AG04449 (cell line): ENCODE results near the gene SLIT3.
A peak's percentile ranks its signal among the peaks of the same experiment; 100 is the strongest.

ENCODE experiments used
- CTCF ChIA-PET: fragments of 350-600 bp; formaldehyde crosslinking; extraction: SDS; loops from one replicate; lab custom pipeline; 2021; ENCODE audit warnings: antibody characterized with exemption; lab: Yijun Ruan, JAX
- POLR2A ChIA-PET: fragments of 400-600, 350-600 bp; formaldehyde crosslinking; extraction: SDS; loops from one replicate; lab custom pipeline; 2020; ENCODE audit warnings: antibody characterized with exemption, inconsistent platforms; lab: Yijun Ruan, JAX
- DNase-seq: peaks from one replicate; pipeline ENCODE4 v3.0.0-alpha.2; 2010; ENCODE audit warnings: low read depth, low spot score
- H3K4me3 ChIP-seq: 2 replicates; pipeline ENCODE4 v1.5.1; 2011; ENCODE audit warnings: low read depth, mild to moderate bottlenecking, control low read depth, low read length
- TF ChIP-seq, protein P1 (sequence below): IDR thresholded peaks from one replicate; pipeline ENCODE4 v1.5.1; 2011; ENCODE audit warnings: mild to moderate bottlenecking, moderate library complexity, low read length, control low read depth, inconsistent platforms; ENCODE audit not compliant: insufficient read depth; ENCODE audit errors: missing control alignments

SLIT3 gene

DNA sequence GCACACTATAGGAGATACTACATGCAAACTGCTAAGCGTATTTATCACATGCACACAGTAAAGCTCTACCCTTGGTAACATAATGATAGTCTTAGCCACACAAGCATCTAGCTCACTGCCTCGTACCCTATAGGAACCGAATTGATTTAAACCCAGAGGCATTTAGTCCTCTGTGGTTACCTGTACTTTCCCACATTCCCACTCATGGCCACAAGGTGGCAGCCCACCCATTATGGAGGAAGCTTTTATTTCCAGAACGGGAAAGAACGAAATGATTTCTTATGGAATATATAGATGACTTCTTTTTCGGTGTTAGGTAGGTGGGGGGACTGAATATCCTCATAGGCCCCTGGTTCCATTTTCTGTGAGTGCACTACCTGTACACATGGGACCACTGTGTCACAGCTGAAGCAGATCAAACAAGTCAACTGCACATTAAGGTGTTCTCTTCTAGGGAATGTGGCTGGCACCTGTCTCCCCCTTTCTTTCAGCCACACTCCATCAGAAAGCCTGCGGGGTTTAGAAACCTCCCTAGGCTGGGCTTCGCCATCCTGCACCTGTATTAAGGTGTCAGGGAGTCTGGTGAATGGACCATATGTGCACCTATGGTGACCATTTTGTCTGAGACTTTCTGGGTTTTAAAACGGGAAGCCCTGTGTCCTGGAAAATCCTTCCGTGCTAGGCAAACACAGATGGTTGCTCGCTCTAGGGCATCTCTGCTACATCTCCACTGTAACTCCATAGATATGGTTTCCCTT, 313.2 kb downstream of the SLIT3 start:
- no peak for DNase-seq
- ChIA-PET CTCF (interaction anchor here (0.6 to 6.4 kb wide), 75 partner anchors 9 to 1229 kb away, joined by 3 to 129 read pairs (median 4); partner anchors contain the start of gene SLIT3), POLR2A (no interaction called here)
- TF ChIP-seq, protein P1, sequence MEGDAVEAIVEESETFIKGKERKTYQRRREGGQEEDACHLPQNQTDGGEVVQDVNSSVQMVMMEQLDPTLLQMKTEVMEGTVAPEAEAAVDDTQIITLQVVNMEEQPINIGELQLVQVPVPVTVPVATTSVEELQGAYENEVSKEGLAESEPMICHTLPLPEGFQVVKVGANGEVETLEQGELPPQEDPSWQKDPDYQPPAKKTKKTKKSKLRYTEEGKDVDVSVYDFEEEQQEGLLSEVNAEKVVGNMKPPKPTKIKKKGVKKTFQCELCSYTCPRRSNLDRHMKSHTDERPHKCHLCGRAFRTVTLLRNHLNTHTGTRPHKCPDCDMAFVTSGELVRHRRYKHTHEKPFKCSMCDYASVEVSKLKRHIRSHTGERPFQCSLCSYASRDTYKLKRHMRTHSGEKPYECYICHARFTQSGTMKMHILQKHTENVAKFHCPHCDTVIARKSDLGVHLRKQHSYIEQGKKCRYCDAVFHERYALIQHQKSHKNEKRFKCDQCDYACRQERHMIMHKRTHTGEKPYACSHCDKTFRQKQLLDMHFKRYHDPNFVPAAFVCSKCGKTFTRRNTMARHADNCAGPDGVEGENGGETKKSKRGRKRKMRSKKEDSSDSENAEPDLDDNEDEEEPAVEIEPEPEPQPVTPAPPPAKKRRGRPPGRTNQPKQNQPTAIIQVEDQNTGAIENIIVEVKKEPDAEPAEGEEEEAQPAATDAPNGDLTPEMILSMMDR = peak; percentile 73
- H3K4me3 ChIP-seq = no peak overlapping the region

DNA sequence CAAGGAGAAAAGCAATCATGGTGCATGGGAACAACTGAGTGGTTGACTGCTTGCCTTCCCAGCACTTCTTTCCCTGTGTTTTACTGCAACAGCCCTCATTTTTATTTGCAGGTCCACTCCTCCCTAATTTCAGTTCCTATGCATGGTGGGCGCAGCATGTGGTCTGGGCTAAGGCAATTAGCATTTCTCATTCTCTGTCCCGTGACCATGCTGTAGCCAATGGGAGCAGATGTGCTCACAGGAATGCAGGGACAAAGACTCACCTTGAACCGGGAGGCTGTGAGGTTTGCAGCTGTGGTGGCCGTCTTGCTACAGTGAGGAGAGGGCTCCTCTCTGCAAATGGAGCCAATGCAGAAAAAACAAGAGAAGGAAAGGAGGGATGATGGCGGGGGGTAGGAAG, 315.5 kb downstream of the SLIT3 start:
- TF ChIP-seq, protein P1 = no peak
- no peak for DNase-seq
- CTCF ChIA-PET = interaction anchor here (1.3 to 6.4 kb wide), 4 partner anchors 11 to 595 kb away, joined by 3 to 129 read pairs (median 72); partner anchors contain the start of gene SLIT3
- POLR2A ChIA-PET = no interaction called here
- H3K4me3 ChIP-seq = no peak overlapping the region

DNA sequence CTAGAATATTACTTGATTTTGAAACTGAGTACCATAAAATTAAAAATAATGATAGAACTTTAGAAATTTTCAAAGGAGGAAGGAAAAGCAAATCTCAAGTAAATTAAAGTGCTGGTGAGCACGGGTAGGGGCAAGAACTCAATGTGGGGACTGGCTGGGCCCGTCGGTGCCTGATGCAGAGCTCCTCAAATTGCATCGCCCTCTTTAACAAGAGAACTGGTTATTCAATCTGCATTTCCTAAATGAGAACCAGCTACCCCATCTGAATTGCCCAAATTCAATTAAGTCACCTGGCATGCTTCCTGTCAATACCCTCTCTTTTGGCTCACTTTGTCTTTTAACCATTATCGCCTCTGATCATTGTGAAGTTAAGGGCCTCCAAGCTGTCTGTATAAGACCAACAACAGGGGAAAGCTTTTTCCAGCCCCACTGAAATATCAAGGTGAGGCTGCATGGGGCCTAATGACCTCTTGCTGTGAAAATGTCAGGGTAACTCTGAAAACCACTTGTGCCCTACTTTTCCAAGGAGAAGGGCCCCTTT, 316.7 kb downstream of the SLIT3 start:
- ChIA-PET CTCF (interaction anchor here (0.6 to 2.3 kb wide), 3 partner anchors 273 to 597 kb away, joined by 3 to 8 read pairs (median 5); no protein-coding TSS in a partner anchor), POLR2A (no interaction called here)
- TF ChIP-seq, protein P1 = no peak
- H3K4me3 ChIP-seq = no peak overlapping the region
- DNase-seq = no peak

DNA sequence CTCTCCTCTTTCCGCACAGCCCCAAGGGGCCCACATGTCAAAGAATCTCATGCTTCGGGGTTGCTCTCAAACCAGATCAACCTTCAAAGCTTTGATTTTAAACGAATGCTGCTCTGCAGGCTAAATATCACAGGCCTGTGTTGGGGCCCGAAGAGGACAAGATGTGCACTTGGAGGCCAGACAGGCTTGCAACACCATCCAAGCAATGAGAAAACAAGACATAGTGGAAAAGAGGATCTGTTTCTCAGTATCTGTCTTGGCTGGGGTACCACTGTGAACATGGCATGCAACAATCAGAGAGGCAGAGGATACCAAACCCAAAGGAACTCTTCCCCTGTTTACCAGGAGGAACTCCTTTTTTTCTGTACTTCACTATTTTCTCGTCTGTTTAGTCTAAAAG, 321.8 kb downstream of the SLIT3 start:
- TF ChIP-seq, protein P1 = no peak
- ChIA-PET POLR2A (no interaction called here), CTCF (interaction anchor here (0.9 to 5.1 kb wide), 4 partner anchors 8 to 569 kb away, joined by 4 to 22 read pairs (median 13); partner anchors contain the start of gene SLIT3)
- no peak overlapping the region for H3K4me3 ChIP-seq
- DNase-seq = no peak

DNA sequence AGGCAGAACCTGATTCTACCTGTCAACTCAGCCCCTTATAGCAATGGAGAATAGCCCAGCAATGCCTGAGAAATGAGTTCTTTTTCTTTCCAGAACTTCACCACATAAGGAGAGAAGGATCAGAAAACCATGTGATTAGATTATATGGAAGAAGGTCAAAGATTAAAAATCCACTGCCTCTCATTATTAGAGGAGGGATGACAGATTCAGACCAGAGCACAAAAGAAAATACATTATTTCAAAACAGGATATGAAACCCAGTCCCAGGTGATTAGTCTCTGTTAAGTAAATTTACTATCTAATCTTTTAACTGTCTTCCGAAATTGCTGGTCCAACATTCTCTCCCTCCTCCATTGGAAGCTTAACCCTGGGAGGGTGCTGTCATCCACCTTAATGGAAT, 322.4 kb downstream of the SLIT3 start:
- TF ChIP-seq, protein P1 = no peak
- ChIA-PET POLR2A (no interaction called here), CTCF (interaction anchor here (1.9 to 5.1 kb wide), 3 partner anchors 9 to 570 kb away, joined by 6 to 22 read pairs (median 20); partner anchors contain the start of gene SLIT3)
- no peak overlapping the region for H3K4me3 ChIP-seq
- no peak for DNase-seq

DNA sequence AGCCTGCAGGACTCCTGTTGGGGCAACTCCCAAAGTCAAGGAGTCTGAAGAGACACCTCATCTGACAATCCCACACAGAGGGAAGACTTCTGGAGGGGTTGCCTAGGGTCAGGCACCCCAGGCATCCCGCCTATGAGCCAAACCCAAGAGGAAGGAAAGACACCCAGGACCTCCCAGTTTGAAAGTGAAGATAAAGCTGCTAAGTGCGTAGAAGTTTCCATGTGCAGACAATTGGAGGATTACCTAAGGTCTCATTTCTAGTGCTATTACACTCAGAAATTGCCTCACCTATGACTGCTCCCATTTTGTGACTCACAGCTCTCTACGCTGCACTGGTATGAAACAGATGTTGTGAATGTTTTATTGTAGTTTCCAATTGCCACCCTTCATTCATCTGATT, 322.9 kb downstream of the SLIT3 start:
- no peak overlapping the region for H3K4me3 ChIP-seq
- TF ChIP-seq, protein P1 = no peak
- ChIA-PET CTCF (interaction anchor here (2.1 to 5.1 kb wide), 2 partner anchors 9 to 324 kb away, joined by 20 to 22 read pairs; partner anchors contain the start of gene SLIT3), POLR2A (no interaction called here)
- DNase-seq = peak; percentile 21
